Posterior vena cava (tissue), 2 donors: ENCODE data around the gene FCHSD2. TPM values are rescaled to one million over a fixed set of nuclear protein-coding genes. Genes with fewer than 3 reads are reported as not detected.
"Not testable (repeated sequence)": the region's sequence is repeated elsewhere in the genome, so short reads cannot be mapped to it uniquely, and the experiment has no call there.

Experiments
- DNase-seq: peaks from one replicate; pipeline ENCODE4 v3.0.0-alpha.2; 2020; ENCODE audit warnings: low spot score
- intact Hi-C, 2 donors: fragments of 100-400 bp; cut with DNase I; formaldehyde crosslinking; loops; one replicate each; pipeline versions ENCODE4 v1.14.1 to v1.14.2; 2022 to 2023
- total RNA-seq, 2 donors: library from RNA; stranded (reverse); fragmentation: NEBNext Ultra II Directional; extraction: Animal tissue kit (Norgen Biotek cat#: 25700); gene quantifications; one replicate each; pipeline ENCODE4 v1.2.1, GENCODE V29; 2021
- donor health status: DM: yes; HTN: yes; CAD: no.
- donor health status: DM: yes; HTN: yes; CAD: no.

FCHSD2 gene
- total RNA-seq, 2 donors from 2014 or later = 55.6 to 62.1 TPM

DNA sequence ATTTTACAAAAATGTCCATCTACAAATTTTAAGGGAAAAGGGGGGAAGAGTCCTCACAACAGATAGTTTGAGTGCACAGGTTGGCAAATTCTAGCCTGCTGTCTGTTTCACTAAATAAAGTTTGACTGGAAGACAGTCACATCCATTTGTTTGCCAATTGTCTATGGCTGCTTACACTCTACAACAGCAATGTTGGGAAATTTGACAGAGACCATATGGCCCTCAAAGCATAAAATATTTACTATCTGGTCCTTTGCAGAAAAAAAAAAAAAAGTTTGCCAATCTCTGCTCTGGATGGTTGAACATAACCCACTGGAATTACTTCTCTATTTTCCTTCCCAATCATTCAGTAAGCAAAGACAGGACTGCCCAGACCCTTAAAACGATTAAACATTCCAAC is 88.2 kb downstream of the FCHSD2 start:
- intact Hi-C loops = loop anchor here in 1 of 2 donors (5.0 kb wide), 1 partner anchor 177 kb away; no protein-coding TSS in a partner anchor
- no peak for DNase-seq

DNA sequence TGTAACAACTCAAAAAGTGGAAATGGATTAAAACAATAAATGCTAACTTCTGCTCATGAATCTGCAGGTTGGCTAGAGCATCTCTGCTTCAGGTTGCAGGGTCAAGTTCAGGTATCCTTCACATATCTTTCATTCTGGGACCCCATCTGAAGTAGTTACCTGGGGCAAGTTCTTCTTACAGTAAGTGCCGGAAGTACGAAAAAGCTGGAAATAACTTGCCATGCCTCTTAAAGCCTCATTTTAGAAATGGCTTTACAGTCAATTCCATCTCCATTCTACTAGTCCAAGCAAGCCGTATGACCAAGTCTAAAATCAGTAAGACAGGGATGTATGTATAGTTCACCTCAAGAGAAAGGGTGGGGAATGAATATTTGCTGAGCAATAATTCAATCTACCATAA is 93.7 kb downstream of the FCHSD2 start:
- intact Hi-C loops = loop anchor here in 1 of 2 donors (5.0 kb wide), 1 partner anchor 569 kb away; no protein-coding TSS in a partner anchor
- DNase-seq = no peak

DNA sequence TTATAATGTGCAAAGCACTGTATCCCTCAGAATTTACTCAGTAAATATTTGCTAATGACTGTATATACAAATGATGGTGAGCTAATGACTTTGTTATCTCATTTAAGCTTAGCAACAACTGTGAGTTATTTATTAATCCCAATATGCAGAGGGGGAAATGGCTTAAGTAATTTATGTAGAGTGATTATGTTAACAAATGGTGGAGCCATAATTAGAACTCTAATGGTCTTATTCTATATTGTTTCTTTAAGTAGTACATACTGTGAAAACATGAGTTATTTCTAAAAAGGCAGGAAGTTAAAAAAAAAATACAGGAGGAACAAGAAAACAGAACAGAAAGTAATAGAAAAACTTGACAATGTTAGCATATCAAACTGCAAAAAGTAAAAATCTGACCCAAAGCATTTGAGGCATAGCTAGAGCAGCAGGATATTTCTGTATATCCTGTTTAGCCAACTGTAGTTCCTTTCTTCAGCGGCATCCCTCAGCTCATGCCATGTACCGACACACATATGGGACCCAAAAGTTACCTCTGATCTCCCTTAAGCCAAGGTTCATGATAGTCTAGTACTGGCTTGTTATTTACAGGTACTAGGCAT is 94.2 kb downstream of the FCHSD2 start:
- DNase-seq = no peak
- intact Hi-C loops = loop anchor here in 1 of 2 donors (5.0 kb wide), 1 partner anchor 569 kb away; no protein-coding TSS in a partner anchor

DNA sequence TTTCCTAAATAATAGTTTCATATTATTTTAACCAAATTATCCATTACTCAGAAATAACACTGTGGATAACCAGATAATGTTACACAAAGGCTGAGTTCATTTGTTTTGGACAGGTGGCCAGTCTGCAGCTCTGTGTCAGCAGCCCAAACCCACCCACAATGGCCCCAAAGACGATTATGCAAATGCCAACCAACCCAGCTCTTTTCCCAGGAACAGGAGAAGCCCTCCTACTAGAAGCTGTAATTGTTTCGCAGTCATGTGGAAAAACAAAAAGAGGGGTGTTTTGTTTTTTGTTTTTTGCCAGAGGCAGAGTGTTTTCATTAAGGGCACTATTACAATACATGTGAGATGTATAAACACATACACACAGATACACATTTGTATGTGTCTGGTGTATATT is 102.1 kb downstream of the FCHSD2 start:
- intact Hi-C loops = no loop called here
- no peak for DNase-seq

DNA sequence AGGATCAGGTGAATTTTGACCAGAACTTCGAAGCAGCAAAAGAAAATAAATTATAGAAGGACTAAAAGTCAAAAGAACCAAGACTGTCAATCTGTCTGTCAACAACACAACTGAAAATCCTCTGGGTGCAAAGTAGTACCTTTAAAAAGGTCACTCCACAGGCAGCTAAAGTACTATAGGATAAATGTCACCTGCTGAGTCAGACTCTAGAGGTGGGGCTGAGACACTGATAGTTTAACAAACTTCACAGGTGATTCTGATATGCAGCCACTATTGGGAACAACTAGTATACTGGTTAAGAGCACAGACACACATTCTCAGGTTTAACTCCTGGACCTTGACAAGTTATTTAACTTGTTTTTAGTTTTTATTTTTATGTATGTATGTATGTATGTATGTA is 107.3 kb downstream of the FCHSD2 start:
- intact Hi-C loops = no loop called here
- no peak for DNase-seq

DNA sequence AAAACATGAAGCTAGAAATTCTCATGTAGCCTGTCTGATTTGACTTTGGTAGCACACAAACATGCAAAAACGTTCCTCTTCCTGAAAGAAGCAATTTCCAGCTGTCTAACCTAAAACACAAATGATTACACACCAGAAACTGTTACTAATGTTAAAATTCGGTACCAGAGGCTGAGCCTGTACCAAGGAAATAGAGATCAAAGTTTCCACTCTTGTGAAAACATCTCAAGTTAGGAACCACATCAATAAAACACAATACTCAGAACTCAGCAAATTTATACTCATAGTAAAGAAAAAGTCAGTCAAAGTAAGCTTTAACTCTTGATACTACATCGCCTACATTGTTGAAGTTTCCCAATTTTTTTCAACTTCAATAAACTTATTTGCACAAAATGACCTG is 107.8 kb downstream of the FCHSD2 start:
- DNase-seq = no peak
- intact Hi-C loops = no loop called here

- intact Hi-C loops = no loop called here
- no peak for DNase-seq
Observed at GRCh38 chr11:73030130-73030529, 112.0 kb downstream of the FCHSD2 start.

GRCh38 chr11:73029403-73029802 is 112.7 kb downstream of the FCHSD2 start:
- intact Hi-C loops = no loop called here
- no peak for DNase-seq

GRCh38 chr11:73028611-73029010 is 113.5 kb downstream of the FCHSD2 start:
- no peak for DNase-seq
- intact Hi-C loops = no loop called here

GRCh38 chr11:73027840-73028239 is 114.3 kb downstream of the FCHSD2 start:
- intact Hi-C loops, DNase-seq: not testable (repeated sequence)

DNA sequence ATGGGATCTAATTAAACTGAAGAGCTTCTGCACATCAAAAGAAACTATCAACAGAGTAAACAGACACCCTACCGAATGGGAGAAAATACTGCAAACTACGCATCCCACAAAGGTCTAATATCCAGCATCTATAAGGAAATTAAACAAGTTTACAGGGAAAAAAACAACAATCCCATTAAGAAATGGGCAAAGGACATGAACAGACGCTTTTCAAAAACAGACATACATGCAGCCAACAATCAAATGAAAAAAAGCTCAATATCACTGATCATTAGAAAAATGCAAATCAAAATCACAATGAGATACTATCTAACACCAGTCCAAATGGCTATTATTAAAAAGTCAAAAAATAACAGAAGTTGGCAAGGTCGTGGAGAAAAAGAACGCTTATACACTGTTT is 117.5 kb downstream of the FCHSD2 start:
- no peak for DNase-seq
- intact Hi-C loops = no loop called here

DNA sequence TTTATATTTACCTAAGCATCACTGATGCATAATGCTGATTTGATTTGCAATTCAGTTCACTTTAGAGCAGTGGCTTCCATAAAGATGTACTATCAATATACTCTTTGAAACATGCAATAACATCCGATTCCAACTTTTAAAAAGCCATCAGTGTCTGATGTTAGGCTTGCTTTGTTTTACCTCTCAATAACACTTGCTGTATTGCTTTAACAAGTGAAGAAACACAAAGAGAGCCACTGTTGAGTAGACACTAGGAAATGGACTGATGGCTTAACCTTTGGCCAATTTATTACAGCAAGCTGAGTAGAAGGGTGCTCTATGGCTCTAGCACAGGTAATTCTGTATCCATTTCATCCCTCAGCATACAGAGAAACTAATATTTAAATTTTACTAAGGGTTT is 122.1 kb downstream of the FCHSD2 start:
- intact Hi-C loops = no loop called here
- DNase-seq = no peak

DNA sequence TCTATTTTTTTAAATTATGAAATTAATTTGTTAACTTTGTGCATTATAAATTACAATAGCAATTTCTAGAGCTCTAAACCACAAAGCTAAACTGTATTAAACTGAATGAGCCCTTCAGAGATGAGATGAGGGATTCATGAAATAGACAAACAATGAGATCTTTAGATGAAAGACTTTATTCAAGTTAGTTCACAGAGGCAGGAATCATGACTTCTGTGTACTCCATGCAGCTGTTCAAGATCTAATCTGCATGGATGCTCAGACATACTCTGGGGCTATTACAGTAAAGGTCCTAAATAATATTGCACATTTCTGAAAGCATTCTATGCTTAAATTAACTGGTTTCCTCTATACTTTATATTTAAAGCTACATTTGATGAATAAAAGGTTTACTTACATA is 122.7 kb downstream of the FCHSD2 start:
- intact Hi-C loops = no loop called here
- DNase-seq = no peak

DNA sequence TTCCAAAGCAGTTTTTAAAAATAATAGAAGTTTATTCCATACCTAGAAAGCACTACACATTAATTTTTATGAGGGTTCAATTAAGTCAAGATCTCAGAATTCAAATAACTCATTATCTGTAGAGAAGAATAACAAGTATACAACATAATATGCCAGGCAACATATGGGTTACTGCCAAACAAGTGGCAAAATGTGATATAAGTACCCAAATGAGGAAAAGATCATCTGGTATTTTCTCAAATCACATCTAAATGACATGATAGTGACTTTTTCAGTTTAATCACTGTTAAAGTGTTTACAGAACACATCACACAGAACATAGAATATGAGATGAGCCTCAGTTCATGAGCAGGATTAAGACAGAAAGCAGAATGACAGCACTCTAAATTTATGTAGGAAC is 123.3 kb downstream of the FCHSD2 start:
- no peak for DNase-seq
- intact Hi-C loops = no loop called here

DNA sequence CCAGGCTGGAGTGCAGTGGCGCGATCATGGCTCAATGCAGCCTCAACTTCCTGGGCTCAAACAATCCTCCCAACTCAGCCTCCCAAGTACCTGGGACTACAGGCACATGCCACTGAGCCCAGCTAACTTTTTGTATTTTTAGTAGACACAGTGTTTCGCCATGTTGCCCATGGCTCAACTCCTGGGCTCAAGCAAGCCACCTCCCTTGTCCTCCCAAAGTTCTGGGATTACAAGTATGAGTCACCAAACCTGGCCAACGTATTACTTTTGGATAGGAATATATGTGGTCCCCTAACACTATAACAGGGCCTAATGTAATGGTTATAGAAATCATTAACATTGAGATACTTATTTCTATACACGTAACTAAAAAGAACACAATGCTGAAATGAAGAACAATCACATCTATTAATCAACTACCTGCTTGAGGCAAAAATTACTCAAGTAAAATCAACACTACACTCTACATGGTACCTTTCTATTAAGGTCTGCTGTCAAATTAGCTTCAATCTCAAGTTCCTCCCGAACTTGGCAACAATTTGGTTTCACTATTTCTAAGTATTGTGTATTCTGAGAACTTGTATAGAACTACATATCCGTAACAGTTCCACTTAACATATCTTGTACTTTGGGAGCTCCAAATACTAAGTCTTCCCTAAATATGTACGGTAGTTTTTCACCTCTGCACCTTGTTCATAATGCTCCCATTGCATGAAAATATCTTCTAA is 124.9 kb downstream of the FCHSD2 start:
- intact Hi-C loops = no loop called here
- no peak for DNase-seq

- no peak for DNase-seq
- intact Hi-C loops = no loop called here
Observed at GRCh38 chr11:73013021-73013420, 129.1 kb downstream of the FCHSD2 start.

- no peak for DNase-seq
- intact Hi-C loops = no loop called here
Observed at GRCh38 chr11:73012121-73012863, 129.8 kb downstream of the FCHSD2 start.

DNA sequence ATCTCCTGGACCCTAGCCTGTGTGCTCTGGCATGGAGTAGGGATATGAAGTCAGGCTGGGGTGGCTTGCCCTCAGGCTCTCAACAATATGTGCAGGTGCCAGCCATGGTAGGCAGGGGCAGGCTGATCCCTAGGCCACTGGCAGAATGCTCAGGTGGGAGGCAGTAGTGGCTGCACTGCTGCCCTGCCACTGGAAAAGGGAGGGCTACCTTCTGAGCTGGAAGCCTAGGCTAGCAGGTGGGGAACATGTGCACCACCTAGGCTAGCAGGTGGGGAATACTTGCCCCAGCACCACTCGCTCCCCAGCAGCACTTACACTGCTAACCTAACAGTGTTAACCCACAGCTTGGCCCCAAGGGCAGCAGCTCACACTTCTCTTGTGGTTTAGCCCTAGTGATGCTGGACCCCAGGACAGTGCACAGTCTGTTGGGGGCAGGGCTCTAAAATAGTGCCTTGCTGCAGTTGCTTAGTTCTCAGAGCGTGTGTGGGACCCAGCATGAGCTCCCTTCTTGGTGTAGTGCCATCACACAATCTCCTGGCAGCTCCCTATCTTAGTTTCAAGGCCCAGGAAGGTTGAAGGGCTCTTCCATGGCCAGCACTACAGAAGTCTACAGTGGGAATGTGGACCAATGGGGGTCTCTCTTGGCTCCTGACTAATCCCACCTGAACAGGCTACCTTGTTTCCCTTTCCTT is 130.8 kb downstream of the FCHSD2 start:
- DNase-seq = no peak
- intact Hi-C loops = no loop called here

GRCh38 chr11:73009972-73010371 is 132.1 kb downstream of the FCHSD2 start:
- DNase-seq = no peak
- intact Hi-C loops = no loop called here

DNA sequence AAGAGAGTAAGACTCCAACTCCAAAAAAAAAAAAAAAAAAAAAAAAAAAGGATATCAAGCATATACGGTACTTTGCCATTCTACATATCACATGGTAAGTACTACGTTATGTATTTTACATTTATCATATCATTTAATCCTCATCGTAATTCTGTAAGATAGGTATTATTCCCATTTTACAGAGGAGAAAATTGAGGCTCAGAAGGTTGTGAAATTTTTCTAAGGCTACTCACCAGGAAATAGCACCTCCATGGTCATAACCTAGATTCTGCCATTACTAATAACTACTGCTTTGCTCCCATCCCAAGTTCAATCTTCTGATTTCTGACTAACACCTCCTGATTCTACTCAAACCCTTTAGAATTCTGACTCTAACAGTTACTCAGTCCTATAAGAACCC is 138.0 kb downstream of the FCHSD2 start:
- intact Hi-C loops = no loop called here
- DNase-seq = no peak
